Measurements from ENCODE around the gene IGFN1. TPM values are rescaled to one million over a fixed set of nuclear protein-coding genes. Genes with fewer than 3 reads are reported as not detected.

Gene IGFN1
- total and polyA plus RNA-seq, 9 of the 15 experiments (the other 6 are each of a cell fraction or from before 2014, with no cell fraction given): 0.04 TPM; not detected in 8

DNA sequence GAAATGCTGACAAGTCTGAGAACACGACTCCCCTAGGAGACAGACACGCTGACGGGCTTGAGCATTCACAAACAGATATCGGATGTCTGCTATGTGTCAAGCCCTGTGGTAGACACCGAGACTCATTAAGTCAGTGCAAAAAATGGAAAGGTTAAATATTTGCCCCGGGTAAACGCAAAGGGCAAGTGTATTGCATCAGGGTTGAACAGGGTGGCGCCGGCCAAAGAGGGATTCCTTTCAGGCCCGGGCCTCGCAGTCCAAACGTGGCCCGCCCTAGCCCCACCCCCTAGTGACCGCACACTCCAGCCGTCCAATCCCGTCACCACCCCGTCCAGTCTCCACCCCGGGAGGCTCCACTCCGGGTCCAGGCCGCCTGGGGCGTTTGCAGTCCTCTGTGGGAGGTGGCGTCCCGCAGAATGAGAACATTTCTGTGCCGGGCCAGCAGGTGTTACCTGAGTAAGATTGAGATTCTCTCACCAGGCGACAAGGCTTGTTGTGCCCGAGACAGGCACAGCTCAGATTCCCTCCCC, 20.0 kb upstream of the IGFN1 start (continued):
- TF ChIP-seq TBL1XR1 (IDR thresholded peaks at IDR 0.05; ENCODE audit: low read length in 2 of 2): peak in 1 of 2 experiments; percentile 89; a peak in 2 of 4 replicates
- TF ChIP-seq HNRNPH1 (optimal IDR thresholded peaks at IDR 0.05; ENCODE audit: low read depth, low read length): no peak
- no peak for TF ChIP-seq HMG20B (CRISPR knock-in tag; IDR thresholded peaks at IDR 0.05)
- TF ChIP-seq, protein P1, sequence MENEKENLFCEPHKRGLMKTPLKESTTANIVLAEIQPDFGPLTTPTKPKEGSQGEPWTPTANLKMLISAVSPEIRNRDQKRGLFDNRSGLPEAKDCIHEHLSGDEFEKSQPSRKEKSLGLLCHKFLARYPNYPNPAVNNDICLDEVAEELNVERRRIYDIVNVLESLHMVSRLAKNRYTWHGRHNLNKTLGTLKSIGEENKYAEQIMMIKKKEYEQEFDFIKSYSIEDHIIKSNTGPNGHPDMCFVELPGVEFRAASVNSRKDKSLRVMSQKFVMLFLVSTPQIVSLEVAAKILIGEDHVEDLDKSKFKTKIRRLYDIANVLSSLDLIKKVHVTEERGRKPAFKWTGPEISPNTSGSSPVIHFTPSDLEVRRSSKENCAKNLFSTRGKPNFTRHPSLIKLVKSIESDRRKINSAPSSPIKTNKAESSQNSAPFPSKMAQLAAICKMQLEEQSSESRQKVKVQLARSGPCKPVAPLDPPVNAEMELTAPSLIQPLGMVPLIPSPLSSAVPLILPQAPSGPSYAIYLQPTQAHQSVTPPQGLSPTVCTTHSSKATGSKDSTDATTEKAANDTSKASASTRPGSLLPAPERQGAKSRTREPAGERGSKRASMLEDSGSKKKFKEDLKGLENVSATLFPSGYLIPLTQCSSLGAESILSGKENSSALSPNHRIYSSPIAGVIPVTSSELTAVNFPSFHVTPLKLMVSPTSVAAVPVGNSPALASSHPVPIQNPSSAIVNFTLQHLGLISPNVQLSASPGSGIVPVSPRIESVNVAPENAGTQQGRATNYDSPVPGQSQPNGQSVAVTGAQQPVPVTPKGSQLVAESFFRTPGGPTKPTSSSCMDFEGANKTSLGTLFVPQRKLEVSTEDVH (IDR thresholded peaks at IDR 0.05; ENCODE audit: low read depth, partially characterized antibody): no peak
- TF ChIP-seq TRIM28 (IDR thresholded peaks at IDR 0.05): no peak; the same call in 1 of the 2 replicates
- 0 out of 2 replicates have a peak, but pooled peaks have one; percentile 43 for TF ChIP-seq OTX1 (CRISPR knock-in tag; IDR thresholded peaks at IDR 0.05)
- TF ChIP-seq TAF1 (IDR thresholded peaks at IDR 0.05; ENCODE audit: control insufficient read depth, extremely low read depth, insufficient read depth, low read length, severe bottlenecking): peak; percentile 51
- peak; percentile 43; the same call in 1 of the 2 replicates for TF ChIP-seq MAFG (tag; conservative IDR thresholded peaks at IDR 0.05)
- TF ChIP-seq, protein P2, sequence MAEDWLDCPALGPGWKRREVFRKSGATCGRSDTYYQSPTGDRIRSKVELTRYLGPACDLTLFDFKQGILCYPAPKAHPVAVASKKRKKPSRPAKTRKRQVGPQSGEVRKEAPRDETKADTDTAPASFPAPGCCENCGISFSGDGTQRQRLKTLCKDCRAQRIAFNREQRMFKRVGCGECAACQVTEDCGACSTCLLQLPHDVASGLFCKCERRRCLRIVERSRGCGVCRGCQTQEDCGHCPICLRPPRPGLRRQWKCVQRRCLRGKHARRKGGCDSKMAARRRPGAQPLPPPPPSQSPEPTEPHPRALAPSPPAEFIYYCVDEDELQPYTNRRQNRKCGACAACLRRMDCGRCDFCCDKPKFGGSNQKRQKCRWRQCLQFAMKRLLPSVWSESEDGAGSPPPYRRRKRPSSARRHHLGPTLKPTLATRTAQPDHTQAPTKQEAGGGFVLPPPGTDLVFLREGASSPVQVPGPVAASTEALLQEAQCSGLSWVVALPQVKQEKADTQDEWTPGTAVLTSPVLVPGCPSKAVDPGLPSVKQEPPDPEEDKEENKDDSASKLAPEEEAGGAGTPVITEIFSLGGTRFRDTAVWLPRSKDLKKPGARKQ (CRISPR knock-in tag; IDR thresholded peaks at IDR 0.05): no peak
- TF ChIP-seq PRMT5 (CRISPR knock-in tag; IDR thresholded peaks at IDR 0.05): no peak
- TF ChIP-seq, protein P3, sequence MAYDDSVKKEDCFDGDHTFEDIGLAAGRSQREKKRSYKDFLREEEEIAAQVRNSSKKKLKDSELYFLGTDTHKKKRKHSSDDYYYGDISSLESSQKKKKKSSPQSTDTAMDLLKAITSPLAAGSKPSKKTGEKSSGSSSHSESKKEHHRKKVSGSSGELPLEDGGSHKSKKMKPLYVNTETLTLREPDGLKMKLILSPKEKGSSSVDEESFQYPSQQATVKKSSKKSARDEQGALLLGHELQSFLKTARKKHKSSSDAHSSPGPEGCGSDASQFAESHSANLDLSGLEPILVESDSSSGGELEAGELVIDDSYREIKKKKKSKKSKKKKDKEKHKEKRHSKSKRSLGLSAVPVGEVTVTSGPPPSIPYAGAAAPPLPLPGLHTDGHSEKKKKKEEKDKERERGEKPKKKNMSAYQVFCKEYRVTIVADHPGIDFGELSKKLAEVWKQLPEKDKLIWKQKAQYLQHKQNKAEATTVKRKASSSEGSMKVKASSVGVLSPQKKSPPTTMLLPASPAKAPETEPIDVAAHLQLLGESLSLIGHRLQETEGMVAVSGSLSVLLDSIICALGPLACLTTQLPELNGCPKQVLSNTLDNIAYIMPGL (CRISPR knock-in tag; IDR thresholded peaks at IDR 0.05): no peak
- no peak for TF ChIP-seq ZNF507 (tag; conservative IDR thresholded peaks at IDR 0.05)
- TF ChIP-seq ETV5 (CRISPR knock-in tag; IDR thresholded peaks at IDR 0.05; ENCODE audit: low read depth): 0 out of 2 replicates have a peak, but pooled peaks have one; percentile 42
- peak; percentile 90; the same call in 1 of the 2 replicates for TF ChIP-seq CBFB (CRISPR knock-in tag; IDR thresholded peaks at IDR 0.05)
- TF ChIP-seq ZNF75A (CRISPR knock-in tag; IDR thresholded peaks at IDR 0.05): no peak
- TF ChIP-seq, protein P4, sequence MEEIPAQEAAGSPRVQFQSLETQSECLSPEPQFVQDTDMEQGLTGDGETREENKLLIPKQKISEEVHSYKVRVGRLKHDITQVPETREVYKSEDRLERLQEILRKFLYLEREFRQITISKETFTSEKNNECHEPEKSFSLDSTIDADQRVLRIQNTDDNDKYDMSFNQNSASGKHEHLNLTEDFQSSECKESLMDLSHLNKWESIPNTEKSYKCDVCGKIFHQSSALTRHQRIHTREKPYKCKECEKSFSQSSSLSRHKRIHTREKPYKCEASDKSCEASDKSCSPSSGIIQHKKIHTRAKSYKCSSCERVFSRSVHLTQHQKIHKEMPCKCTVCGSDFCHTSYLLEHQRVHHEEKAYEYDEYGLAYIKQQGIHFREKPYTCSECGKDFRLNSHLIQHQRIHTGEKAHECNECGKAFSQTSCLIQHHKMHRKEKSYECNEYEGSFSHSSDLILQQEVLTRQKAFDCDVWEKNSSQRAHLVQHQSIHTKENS (CRISPR knock-in tag; IDR thresholded peaks at IDR 0.05): no peak
- no peak for TF ChIP-seq POLR3G (IDR thresholded peaks at IDR 0.05; ENCODE audit: extremely low read depth, insufficient read length, insufficient replicate concordance)
- no peak for TF ChIP-seq BDP1 (IDR thresholded peaks at IDR 0.05; ENCODE audit: insufficient read depth, insufficient read length)
- TF ChIP-seq, protein P5, sequence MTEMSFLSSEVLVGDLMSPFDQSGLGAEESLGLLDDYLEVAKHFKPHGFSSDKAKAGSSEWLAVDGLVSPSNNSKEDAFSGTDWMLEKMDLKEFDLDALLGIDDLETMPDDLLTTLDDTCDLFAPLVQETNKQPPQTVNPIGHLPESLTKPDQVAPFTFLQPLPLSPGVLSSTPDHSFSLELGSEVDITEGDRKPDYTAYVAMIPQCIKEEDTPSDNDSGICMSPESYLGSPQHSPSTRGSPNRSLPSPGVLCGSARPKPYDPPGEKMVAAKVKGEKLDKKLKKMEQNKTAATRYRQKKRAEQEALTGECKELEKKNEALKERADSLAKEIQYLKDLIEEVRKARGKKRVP (CRISPR knock-in tag; IDR thresholded peaks at IDR 0.05): peak; percentile 96
- TF ChIP-seq ZNF140 (CRISPR knock-in tag; IDR thresholded peaks at IDR 0.05): no peak
- TF ChIP-seq TAL1 (IDR thresholded peaks at IDR 0.05): peak; percentile 13; the same call in 1 of the 2 replicates

Data from K562 (cell line).